Stimulated activated naive CD8-positive, alpha-beta T cell treated with anti-CD3 and anti-CD28 coated beads, Interleukin-15, Interleukin-2, amounts not matched to agents 100 U/mL and 50 U/mL, for 24 hours (primary cell): Measurements from ENCODE around the gene AFF1.
"Not testable (repeated sequence)": the region's sequence is repeated elsewhere in the genome, so short reads cannot be mapped to it uniquely, and the experiment has no call there.

ENCODE experiments used
- ATAC-seq: fragments of 150-1000 bp; cut with Tn5 transposase; one replicate; pipeline ENCODE4 v1.10.0; 2021
- DNase-seq: peaks from one replicate; pipeline ENCODE4 v3.0.0; 2021

Gene AFF1

DNA sequence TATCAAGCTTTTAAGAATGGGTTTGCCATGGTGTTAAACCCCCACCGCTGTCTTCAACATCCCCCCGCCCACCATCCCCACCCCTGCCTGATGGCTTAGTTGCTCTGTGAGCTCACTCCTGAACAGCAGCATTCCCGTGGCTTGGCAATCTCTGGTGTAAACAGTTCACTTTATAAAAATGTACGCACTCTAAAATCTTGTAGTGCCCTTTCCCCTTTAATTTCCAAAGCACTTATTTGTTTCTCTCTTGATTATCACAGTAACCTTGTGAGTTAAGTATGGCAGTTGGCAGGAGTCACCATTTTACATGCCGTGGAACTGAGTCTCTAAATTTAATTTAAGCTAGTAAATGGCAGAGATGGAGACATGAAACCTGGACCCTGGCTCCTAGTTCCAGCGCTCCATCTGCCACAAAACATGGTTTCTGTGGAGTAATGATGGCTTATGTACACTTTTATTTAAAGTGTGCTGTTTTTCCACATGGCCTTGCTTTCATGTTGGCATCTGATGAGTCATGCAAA is 123.1 kb downstream of the AFF1 start:
- ATAC-seq: no peak
- DNase-seq: no peak

DNA sequence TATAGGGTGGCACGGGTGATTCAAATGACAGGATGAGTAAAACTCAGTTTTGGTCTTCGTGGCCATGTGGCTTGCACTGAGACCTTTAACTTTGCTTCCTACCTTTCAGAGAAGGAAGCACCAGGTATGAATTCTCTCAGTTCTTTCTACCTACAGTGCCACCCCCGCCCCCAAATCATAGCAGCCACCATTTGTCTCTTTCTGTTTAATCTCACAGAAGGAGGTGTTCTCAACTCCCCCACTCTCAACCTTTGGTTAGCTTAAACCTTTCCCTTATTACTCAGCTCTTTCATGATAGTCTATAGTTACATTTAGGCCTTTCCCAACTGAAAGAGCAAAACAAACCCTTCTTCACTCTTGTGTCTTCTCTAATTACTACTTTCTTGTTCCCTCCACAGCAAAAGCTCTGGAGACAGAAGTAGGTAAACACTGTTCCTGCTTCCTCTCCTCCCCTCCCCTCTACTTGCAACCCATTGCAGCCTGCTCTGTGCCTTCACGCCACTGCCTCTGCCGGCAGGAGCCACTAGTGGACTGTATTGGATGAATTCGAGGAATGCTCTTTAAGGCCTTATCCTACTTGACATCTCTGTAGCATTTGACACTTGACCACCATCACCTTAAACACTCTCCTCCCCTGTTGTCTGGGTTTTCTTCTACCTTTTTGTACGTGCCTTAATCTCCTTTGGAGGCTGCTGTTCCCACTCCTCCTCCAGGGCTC is 123.7 kb downstream of the AFF1 start:
- DNase-seq (peak; percentile 44), ATAC-seq (peak; percentile 82)

DNA sequence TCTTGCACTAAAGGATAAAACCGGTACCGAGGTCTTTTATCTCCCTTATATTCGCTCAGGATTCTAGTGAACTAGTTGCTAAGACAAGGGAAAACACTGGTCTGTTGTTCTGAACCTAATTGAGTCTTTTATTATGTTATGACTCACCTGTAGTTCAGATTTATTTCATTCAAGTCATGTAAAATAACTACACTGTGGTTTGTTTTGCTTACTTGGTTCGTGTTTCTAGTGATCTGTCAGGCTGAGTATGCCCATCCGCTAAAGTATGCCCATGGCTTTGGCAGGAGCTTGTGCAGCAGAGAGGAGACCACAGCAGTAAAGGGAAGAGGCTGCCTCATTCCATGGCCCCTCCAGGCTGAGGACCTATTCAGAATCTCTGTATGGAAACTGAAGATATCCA is 126.1 kb downstream of the AFF1 start:
- ATAC-seq (peak; percentile 47), DNase-seq (no peak)

DNA sequence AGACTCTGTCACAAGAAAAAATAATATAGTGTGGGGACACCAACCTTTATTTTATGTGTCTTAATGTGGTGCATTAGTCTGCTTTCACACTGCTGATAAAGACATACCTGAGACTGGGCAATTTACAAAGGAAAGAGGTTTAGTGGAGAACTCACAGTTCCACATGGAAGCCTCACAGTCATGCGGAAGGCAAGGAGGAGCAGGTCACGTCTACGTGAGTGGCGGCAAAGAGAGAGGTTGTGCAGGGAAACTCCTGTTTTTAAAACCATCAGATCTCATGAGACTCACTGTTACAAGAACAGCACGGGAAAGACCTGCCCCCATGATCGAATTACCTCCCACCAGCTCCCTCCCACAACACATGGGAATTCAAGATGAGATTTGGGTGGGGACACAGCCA is 130.2 kb downstream of the AFF1 start:
- no peak for DNase-seq

DNA sequence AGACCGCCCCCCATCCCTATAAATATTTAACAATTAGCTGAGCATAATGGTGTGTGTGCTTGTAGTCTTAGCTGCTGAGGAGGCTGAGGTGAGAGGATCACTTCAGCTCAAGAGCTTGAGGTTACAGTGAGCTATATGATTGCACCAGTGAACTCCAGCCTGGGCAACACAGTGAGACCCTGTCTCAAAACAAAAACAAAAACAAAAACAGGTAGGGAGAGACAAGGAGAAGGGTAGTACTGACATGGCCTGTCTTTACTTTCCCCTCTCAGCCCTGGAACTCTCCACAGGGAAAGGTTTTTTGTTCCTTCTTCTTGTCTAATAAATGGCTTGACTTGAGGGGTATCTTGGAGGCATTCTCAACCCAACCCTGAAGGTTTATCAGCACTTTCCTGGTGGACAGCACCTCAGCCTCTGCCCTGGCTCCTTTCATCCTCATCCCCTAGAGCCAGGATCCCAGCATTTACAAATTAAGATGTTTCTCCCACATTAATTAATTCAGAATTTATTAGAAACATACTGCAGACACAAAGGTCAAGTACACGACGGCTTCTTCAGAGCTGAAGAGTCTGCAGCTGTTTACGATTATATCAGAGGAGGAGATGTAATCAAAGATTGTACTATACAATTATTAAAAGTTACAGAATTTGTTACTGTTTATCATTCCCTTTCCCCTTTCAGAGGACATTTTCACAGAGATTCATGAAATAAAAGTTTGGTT is 131.8 kb downstream of the AFF1 start:
- ATAC-seq (no peak), DNase-seq (no peak)

More for the DNA sequence above, 130.2 kb downstream of the AFF1 start:
- no peak for ATAC-seq

DNA sequence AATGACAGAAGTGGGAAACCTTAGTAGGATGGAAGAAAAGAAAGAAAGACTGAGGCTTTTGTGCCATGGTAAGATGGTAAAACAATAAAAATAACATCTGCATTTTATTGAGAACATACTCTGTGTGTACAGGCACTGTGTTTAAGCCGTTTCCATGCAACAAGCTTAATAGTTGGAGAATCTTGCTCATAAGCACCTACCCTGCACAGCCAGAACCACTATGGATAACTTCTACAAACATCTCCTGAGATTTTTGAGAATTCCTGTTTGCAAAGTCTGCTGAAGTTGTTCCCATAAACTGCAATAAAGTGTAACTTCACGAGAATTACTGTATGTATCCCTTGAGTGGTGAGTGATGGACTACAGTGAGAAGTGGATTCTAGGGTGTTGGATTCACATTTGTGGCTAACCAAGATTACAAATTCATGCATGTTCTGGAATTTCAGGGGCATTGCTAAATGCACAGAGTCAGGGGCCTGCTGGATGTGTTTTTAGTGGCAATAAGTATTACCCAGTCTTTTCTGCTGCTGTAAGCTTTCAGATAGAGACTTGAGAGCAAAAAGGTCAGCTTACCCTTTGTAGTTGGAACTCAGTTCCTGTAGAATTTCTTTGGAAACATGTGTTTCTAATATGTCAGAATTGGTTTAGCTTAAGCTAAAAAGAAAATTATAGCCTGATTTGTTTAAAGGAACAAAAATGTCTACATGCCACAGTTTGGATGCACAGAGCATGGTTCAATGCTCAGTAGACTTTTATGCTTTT is 132.5 kb downstream of the AFF1 start:
- DNase-seq (no peak), ATAC-seq (no peak)

DNA sequence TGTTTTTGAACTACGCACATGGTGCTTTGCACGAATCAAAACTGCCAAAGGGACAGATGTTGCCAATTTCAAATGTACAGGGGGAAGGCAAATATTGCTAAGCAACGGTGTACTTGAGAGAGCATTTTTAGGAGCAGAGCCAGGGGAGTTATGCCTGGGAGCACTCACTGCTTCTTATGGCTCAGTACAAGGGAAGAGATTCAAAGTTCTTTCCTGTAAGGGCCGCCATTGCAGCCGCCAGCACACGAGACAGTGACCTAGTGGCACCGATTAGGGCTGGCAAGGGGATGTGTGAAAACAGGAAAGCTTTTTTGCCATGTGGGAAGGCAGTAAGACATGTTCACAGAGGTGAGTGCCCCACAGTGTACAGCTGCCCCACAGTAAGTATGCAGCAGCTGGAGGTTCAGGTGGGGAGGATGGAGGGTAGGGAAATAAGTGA is 133.8 kb downstream of the AFF1 start:
- no peak for ATAC-seq
- no peak for DNase-seq

DNA sequence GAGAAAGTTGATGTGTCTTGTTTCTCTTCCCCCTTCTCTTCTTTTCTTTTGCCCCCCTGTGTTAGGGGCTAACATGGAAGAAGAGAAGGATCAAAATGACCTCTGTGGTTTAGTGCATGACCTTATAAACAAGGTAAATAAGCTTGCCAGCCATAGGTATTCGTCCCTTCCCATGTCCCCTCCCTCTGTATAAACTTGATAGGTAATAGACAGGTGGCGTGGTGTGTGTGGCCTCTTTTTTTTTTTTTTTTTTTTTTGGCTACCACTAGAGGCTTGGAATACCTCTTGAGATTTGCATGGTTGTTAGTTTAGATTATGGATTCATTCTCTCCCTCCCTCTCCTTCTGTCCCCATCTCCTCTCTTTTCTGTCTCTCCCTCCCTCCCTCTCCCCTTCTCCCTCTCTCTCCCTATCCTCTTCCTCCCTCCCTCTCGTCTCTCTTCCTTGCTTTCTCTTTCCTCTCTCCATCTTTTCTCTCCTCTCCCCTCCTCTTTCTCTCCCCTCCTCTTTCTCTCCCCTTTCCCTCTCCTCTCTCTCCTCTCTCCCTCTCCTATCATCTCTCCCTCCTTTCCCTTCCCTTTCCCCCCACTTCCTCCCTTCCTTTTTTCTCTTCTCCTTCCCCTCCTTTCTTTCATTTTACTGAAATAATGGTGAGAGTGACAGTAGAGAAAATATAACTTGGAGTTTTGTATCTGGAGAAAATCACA is 134.4 kb downstream of the AFF1 start:
- no peak for ATAC-seq
- DNase-seq: no peak

DNA sequence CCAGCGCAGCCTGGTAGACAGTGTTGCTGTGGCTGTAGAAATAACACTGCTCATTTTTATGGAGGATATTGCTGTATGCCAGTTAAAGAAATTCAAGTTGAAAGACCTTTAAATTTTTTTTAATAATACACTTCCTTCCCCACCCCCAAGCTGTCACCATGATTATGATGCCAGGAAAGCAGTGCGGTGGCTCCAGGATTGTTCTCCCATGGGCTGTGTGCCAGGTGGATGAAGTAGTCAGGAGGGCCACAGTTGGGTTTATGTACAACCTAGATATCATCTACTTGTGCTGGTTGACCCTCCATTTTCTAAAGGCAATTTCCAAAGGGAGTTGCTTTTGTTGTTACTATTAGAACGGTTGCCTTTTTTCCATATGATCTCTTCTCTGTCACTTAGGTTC is 136.6 kb downstream of the AFF1 start:
- DNase-seq (no peak), ATAC-seq (no peak)

DNA sequence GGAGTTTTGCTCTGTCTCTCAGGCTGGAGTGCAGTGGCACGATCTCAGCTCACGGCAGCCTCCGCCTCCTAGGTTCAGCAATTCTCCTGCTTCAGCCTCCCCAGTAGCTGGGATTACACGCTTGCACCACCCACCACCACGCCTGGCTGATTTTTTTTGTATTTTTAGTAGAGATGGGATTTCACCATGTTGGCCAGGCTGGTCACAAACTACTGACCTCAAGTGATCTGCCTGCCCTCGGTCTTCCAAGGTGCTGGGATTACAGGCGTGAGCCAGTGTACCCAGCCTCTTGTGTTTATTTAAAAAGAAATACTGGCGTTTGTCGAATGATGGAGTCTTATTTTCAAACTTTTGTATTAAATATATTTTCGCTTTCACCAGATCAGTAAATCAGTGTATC is 137.7 kb downstream of the AFF1 start:
- ATAC-seq, DNase-seq: not testable (repeated sequence)

DNA sequence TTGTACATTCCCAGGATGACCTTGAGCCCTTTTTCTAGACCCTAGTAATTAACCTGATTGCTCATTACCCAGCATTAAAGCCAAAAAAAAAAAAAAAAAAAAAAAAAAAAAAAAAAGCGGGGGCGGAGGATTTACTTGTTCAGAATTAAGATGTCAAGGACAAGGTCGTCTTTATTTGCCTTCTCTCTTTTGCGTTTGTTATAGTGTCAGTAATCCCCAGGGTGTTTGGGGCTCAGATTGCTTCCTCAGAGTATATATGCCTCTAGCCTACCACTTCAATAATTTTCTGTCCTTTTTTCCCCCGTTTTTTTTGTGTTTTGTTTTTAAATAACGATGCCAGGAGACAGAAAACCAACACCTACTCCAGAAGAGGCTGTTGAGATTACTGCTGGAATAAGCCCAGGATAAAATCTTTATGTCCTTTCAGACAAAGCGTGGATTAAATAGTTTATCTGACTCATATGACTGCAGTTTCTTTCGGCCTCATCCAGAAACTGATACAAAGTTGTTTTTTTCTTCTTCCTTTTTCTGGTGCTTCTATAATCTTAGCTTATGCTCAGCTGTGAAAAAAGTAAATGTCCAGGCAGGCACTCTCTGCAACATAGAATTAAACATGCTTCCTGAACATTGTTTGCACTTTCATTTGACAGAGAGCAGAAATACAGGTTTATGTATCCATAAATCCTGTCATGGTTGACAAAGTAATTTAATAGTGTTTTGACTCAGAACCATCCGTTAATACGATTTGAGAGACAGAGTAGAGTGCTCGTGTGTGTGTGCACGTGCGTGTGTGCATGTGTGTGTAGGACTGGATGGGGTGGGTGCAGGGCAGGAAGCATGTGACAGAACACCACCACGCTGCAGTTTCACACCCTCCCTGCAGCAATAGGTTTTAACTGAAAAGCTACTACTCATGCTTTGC is 138.6 kb downstream of the AFF1 start:
- peak; percentile 76 for DNase-seq

DNA sequence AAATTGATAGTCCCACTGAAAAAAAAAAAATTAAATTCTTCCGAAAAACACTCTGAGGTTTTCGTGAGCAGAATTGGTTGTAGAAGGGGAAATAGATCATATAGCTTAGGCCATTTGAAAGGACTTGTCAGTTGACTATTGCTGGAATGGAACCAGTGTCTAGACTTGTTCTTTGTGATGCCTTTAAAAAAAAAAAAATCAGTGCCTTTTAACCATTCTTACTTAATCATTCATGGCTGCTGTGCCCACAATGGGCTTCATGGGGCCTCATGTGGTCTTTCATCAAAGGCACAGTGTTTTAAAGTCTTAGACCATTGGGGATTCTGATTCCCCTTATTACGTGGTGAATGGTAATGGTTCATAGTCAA is 139.3 kb downstream of the AFF1 start:
- peak; percentile 60 for ATAC-seq
- no peak for DNase-seq

More for the DNA sequence above, 138.6 kb downstream of the AFF1 start:
- peak; percentile 90 for ATAC-seq

DNA sequence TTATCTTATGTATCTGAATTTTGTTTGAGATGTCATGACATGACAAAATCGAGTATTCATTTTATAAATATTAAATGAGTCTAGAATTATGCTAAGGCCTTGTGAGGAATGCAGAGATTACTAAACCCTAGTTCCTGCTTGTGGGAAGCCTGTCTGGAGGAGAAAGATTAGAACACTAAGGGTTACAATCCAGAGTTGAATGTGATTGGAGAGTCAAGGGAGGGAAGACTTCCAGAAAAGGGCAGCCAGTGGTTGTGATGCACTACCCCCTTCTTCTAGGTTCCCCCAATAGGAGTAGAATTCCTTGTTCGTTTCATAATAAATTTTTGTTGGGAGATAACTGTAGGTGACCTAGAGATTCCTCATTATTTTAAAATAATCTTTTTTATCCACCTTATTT is 141.1 kb downstream of the AFF1 start:
- DNase-seq (no peak), ATAC-seq (no peak)

DNA sequence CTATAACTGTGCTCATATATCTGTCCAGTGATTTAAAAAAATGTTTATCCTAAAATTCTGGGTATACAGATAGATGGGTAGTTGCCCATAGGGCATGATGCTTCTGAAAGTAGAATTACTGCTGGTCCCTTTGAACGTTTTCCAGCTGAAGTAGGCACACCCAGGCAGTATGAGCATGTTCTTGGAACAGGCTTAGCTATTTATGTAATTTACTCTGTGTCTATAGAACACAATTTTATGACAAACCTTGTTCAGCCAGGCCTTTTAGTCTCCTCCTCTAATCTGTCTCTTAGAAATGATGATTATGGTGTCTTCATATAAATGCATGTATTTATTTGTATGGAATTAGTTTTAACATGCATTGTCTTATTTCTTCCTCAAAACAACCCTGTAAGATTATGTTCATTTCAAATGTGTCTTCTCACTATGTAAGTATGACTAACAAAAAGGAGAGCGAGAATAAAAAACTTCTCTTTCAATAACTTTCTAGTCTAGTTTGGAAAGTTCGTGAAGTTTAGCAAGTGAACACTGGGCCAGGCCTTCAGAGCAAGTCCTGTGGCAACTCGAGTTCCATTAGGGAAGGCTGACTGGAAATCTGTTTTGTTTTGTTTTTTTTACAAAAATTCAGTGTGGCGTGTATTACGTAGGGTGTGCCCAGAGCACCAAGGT is 142.0 kb downstream of the AFF1 start:
- ATAC-seq (no peak), DNase-seq (no peak)

DNA sequence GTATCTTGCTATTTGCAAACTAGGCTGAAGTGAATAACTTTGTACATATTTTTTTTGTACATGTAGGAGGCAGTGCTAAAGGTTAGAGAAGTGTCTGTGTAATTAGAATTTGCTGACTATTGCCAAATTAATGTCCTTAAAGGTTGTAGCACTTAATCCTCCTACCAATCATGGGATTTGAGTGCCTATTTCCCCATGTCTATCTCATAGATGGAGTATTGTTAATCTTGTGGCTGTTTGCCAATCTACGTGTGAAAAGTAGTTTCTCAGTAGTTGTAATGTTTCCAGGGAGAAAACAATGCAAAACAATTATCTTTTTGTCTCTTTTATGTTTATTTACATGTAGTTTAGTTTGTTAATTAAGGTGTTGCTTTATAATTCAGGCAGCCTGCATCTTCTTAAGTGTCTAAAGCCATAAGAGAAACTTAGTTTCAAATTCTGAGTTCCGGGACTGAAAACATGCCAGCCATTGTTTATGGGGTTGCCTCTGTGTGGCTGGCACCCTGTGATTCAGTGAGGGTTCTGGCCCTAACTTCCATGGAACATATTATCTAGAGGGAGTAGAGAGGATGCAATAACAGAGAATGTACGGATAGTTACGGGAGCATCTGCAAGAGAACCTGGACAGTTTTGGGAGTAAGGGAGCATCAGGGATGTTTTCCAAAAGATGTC is 143.2 kb downstream of the AFF1 start:
- ATAC-seq (no peak), DNase-seq (no peak)

DNA sequence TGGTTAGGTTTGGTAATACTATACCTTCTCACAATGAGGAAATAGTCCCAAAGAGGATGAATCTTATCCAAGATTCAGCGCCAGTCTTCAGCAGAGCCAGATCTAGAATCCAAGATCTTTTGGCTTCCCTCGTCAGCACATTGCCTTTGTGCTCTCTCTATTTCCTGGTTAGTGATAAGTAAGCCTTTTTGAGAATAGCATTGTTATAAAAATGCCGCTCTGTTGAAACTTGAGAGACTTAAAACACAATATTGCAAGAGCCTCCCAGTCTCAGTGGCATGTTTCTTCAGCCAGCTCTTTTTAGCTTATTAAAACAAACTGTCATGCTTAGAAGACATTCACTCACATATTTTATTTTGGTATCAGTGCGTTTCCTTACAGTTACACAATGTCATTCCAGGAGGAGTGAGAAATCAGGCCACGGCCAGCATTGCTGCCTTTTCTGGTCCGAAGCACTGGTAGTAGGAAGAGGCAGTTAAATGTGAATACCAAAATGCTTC is 144.2 kb downstream of the AFF1 start:
- ATAC-seq: no peak
- DNase-seq: no peak

DNA sequence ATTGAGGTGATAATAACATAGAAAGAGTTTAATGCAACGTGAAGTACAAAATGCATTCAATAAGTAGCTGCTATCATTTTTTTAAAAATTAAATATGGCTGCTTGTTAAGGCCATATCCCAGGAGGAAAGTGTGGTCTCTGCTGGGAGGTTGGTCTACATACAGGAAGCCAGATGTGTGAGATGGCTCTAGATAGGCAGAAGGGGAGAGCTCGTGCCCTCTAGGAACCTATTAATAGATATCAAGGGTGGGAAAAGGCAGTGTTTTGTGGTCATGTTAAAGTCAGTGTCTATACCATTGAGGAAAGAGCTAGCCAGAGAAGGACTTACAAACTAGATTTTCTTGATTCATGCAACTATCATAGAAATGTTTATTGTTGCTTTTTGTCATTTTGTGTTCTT is 145.2 kb downstream of the AFF1 start:
- DNase-seq: no peak
- no peak for ATAC-seq

DNA sequence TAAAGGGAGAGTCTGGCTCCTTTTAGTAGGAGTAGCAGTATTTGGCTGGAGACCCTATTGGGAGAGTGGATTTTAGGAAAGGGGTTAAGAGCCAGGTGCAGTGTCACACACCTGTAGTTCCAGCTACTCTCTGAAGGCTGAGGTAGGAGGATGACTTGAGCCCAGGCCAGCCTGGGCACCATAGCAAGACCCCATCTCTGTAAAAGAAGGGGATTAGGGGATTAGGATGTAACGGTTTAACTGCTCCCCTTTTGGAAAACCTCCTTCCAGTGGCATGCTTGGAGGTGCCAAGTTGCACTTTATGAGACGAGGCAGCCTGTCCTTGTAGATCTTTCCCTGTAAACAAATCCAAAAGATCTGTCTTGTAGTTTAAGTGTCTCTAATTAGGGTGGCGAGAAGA is 145.7 kb downstream of the AFF1 start:
- DNase-seq: no peak
- ATAC-seq: no peak

DNA sequence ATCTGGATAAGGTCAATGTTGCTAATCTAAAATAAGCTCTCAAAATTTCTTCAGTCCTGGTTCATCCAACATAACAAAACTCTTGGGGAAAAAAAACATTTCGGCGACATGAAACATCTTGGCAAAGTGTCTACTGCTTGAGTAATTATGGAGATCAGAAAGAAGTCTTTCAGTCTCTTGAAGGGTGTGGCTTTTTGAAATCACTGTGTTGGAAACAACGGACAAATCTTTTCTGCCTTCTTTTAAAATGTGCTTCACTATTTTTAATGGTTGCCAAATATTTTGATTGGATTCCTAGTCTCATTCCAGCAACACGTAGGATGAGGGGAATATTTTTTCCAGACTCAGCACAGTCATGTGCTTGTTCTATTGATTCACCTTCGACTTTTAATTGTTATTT is 147.0 kb downstream of the AFF1 start:
- DNase-seq (no peak), ATAC-seq (no peak)

DNA sequence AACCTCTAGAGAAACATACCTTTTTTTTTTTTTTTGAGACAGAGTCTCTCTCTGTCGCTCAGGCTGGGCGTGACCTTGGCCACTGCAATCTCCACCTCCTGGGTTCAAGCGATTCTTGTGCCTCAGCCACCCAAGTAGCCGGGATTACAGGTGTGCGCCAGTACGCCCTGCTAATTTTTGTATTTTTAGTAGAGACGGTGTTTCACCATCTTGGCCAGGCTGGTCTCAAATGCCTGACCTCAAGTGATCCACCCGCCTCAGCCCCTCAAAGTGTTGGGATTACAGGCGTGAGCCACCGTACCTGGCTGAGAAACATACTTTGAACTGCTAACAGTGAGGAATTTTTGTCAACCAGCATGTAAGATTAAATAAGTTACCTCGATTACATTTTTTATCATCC is 150.9 kb downstream of the AFF1 start:
- ATAC-seq, DNase-seq: not testable (repeated sequence)
